ENCODE measurements around the gene TAS2R30. TPM values are rescaled to one million over a fixed set of nuclear protein-coding genes. Genes with fewer than 3 reads are reported as not detected.

The TAS2R30 gene
- total RNA-seq, 4 donors from 2014 or later, result 2.5 to 17.8 (median 8.5) TPM

DNA sequence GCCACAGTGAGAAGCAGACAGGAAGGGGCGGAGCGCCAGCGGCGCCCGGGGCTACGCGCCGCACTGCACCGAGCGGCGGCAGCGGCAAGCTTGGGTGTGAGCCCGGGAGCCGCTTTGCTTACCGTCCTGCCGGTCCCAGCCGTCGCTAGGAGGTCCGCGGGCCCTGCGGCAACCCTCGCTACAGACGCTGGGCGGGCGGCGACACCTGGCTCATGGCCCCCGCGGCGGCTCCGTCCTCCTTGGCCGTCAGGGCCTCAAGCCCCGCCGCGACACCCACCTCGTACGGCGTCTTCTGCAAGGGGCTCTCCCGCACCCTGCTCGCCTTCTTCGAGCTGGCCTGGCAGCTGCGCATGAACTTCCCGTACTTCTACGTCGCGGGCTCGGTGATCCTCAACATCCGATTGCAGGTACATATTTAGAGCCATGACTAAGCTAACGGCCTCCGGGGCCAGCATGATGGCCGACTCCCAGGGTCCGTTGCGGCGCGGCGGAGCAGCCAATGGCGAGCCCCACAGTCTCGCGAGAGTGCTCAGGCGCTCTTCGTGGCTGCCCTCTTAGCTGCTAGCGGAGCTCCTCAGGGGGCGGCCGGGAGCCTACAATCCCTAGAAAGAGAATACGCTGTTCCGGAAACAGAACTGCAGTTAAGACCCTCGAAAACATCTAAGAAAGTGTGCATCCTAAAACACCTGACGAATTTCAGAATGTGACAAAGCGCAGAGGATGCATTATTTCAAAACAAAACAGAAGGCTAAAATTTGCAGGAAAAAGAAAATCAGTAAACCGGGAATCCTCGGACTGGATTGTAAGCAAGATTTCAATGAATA lies 36.9 kb upstream of the TAS2R30 start, which contains the start of gene SMIM10L1:
Gene SMIM10L1 (plus strand): TSS at position 50 of the 824 bp plus-strand sequence. CDS start 163 bp downstream, at position 213.
- peak; percentile 64 for DNase-seq (ENCODE audit: low spot score)
- ATAC-seq (ENCODE audit: low FRiP score), result peak; percentile 100

DNA sequence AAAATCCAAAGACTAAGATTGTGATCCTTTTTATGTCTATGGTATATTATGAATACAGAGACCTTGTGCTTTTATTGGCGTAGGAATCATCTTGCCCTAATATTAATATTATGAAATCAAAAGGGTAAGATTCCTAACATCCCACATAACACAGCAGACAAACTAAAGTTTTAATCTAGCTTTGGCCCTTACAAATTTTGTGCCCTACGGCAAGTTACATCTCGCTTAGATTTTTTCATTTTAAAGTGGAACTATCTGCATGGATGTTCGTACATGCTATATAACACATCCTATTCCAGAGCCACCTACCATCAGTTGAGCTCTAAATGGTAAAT lies 36.3 kb upstream of the TAS2R30 start:
- TF ChIP-seq, protein P1, sequence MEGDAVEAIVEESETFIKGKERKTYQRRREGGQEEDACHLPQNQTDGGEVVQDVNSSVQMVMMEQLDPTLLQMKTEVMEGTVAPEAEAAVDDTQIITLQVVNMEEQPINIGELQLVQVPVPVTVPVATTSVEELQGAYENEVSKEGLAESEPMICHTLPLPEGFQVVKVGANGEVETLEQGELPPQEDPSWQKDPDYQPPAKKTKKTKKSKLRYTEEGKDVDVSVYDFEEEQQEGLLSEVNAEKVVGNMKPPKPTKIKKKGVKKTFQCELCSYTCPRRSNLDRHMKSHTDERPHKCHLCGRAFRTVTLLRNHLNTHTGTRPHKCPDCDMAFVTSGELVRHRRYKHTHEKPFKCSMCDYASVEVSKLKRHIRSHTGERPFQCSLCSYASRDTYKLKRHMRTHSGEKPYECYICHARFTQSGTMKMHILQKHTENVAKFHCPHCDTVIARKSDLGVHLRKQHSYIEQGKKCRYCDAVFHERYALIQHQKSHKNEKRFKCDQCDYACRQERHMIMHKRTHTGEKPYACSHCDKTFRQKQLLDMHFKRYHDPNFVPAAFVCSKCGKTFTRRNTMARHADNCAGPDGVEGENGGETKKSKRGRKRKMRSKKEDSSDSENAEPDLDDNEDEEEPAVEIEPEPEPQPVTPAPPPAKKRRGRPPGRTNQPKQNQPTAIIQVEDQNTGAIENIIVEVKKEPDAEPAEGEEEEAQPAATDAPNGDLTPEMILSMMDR (IDR thresholded peaks at IDR 0.05), result no peak
- ATAC-seq (ENCODE audit: low FRiP score) (no peak), DNase-seq (ENCODE audit: low spot score) (no peak)

More for the DNA sequence above, 36.9 kb upstream of the TAS2R30 start, which contains the start of gene SMIM10L1:
- TF ChIP-seq, protein P1 (IDR thresholded peaks at IDR 0.05), result no peak

DNA sequence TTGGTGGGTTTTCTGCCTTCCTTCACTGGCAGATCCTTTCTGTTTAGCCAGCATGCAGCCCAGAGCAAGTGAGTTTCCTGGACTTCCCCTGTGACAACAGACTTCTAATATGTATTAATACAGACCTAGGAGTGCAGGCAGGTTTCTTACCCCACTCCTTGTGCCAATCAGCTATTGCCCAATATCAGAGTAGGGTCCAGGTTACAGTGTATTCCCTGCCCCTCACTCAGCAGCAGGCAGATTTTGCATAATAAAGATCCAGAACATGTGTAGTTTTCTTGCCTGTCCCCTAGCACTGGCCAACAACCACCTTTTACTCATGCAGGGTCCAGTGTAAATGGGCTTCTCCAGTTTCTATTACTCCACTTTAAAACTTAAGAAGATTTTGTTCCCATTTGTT lies 31.9 kb upstream of the TAS2R30 start:
- TF ChIP-seq, protein P1 (IDR thresholded peaks at IDR 0.05), result no peak
- ATAC-seq (ENCODE audit: low FRiP score) (no peak), DNase-seq (ENCODE audit: low spot score) (no peak)

DNA sequence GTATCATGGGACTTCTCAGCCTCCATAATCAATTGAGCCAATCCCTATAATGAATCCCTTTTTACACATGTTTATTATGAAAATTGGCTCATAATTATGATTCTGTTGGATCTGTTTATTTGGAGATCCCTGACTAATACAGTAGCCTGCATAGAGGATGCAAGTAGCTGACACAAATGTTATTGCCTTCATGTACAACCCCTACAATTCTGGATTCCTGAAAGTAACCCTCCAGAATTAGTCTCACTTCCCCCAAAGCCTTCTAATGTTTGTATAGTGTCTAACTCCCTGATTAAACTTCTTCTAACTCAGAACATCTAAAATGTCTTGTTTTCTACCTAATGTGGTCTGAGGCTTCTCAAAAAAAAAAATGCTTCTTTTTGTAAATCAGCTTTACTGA lies 29.9 kb upstream of the TAS2R30 start:
- DNase-seq (ENCODE audit: low spot score), result no peak
- no peak for ATAC-seq (ENCODE audit: low FRiP score)
- TF ChIP-seq, protein P1 (IDR thresholded peaks at IDR 0.05), result no peak

DNA sequence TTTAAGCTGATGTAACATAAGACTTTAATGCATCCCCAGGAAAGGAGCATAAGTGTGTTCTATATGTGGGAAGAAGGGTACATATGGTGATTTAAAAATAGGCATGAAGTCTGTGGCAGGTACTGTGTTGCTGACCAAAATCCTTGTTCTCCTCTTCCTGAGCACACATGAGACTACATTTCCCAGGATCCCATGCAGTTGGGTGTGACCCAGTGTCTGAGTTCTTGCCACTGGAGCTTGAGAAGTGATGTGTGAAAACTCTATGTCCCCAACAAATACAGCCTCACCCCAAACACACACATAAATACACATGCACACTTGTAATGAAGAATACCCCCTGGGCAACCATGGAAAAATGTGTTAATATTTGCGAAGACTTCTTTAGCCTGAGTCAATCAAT lies 28.1 kb upstream of the TAS2R30 start:
- DNase-seq (ENCODE audit: low spot score) (no peak), ATAC-seq (ENCODE audit: low FRiP score) (no peak)
- TF ChIP-seq, protein P1 (IDR thresholded peaks at IDR 0.05), result no peak

DNA sequence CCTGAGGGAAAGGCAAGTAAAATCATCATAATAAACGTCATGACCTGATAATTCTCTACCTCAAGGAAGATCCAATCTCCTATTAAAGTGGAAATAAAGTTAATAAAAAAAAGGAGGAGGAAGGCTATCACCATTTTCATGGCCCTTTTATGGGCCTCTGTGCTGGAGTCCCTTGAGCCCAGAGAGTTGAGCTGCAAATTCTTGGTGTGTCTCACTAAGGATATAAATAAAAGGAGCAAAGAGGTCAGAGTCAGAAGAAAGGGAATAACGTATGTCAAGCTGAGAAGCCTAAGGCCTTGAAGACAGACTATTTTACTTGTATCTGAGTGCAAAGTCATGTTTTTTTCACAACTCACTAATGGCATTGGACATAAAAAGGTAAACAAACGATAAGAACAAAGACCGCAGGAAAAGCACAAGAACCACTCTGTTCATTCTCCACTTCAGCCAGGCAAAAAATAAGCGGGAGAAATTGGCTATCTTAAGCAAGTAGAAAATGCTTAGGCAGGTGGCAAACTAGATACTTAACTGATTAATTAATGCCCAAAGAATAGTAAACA lies 24.5 kb upstream of the TAS2R30 start:
- TF ChIP-seq, protein P1 (IDR thresholded peaks at IDR 0.05), result no peak
- no peak for ATAC-seq (ENCODE audit: low FRiP score)
- DNase-seq (ENCODE audit: low spot score), result no peak

Data from omental fat pad (tissue), 4 donors.